OCI-LY3 (cell line): Measurements from ENCODE around the gene DMBX1.

Experiments
- EZH2phosphoT487 ChIP-seq: fragments of 200-600 bp; shearing (Covaris generic); IDR thresholded peaks from 2 replicates; pipeline ENCODE4 v1.6.1; 2018; ENCODE audit warnings: antibody characterized with exemption, mixed run types, low read depth
- TF ChIP-seq, protein P1 (sequence below): fragments of 200-600, 300-600 bp; sonication (generic); IDR thresholded peaks from 2 replicates; pipeline ENCODE4 v1.5.1; 2014; ENCODE audit warnings: antibody characterized with exemption, low read length, low read depth

- TF ChIP-seq, protein P1, sequence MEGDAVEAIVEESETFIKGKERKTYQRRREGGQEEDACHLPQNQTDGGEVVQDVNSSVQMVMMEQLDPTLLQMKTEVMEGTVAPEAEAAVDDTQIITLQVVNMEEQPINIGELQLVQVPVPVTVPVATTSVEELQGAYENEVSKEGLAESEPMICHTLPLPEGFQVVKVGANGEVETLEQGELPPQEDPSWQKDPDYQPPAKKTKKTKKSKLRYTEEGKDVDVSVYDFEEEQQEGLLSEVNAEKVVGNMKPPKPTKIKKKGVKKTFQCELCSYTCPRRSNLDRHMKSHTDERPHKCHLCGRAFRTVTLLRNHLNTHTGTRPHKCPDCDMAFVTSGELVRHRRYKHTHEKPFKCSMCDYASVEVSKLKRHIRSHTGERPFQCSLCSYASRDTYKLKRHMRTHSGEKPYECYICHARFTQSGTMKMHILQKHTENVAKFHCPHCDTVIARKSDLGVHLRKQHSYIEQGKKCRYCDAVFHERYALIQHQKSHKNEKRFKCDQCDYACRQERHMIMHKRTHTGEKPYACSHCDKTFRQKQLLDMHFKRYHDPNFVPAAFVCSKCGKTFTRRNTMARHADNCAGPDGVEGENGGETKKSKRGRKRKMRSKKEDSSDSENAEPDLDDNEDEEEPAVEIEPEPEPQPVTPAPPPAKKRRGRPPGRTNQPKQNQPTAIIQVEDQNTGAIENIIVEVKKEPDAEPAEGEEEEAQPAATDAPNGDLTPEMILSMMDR: no peak
- no peak for TF ChIP-seq EZH2phosphoT487
Measured at GRCh38 chr1:46473991-46474390, 15.6 kb upstream of the DMBX1 start.
